K562 (cell line): ENCODE data around the gene RBMX2. TPM values are rescaled to one million over a fixed set of nuclear protein-coding genes. Genes with fewer than 3 reads are reported as not detected.

Source experiments
- DEAF1 ChIP-seq: fragments of 450-650 bp; formaldehyde crosslinking; IDR thresholded peaks from 2 replicates; pipeline ENCODE4 v1.4.0; 2020; ENCODE audit warnings: mild to moderate bottlenecking, moderate library complexity
- polyA plus RNA-seq, 8 experiments: library from polyadenylated mRNA; depleted of rRNA in 4 of 8; stranded (reverse) in 5 of 8; unstranded in 3 of 8; fragments of >200 nt; fragmentation: Nextera tagmentation in 2 of 8; fragmentation: Illumina TruSeq in 1 of 8; extraction: Ambion mirVana in 2 of 8; extraction: Trizol in 1 of 8; gene quantifications; 2 replicates each; pipeline versions ENCODE4 v1.2.1 to v1.2.3, GENCODE V29; 2011 to 2014; ENCODE audit warnings: inconsistent platforms in 1 of 8, missing spikeins in 1 of 8
- total RNA-seq, 7 experiments: library from RNA; depleted of rRNA in 6 of 7; stranded (reverse); fragments of >200 nt in 6 of 7; fragmentation: Illumina TruSeq in 2 of 7; extraction: Trizol in 2 of 7; gene quantifications; 2 replicates each; pipeline versions ENCODE4 v1.2.1 to v1.2.3, GENCODE V29; 2011 to 2021; ENCODE audit warnings: low replicate concordance in 1 of 7
- TF ChIP-seq, protein P1 (sequence below), 2 experiments: fragments of 450-650 bp; formaldehyde crosslinking in 1 of 2; IDR thresholded peaks; 2 replicates each; pipeline versions ENCODE4 v1.4.0 to v1.6.1; 2014 to 2020; ENCODE audit warnings: mild to moderate bottlenecking in 2 of 2, borderline replicate concordance in 1 of 2, low read depth in 1 of 2

RBMX2 gene
- total and polyA plus RNA-seq, 9 of the 15 experiments (the other 6 are each of a cell fraction or from before 2014, with no cell fraction given) = 27.2 to 62.5 (median 54.1) TPM

DNA sequence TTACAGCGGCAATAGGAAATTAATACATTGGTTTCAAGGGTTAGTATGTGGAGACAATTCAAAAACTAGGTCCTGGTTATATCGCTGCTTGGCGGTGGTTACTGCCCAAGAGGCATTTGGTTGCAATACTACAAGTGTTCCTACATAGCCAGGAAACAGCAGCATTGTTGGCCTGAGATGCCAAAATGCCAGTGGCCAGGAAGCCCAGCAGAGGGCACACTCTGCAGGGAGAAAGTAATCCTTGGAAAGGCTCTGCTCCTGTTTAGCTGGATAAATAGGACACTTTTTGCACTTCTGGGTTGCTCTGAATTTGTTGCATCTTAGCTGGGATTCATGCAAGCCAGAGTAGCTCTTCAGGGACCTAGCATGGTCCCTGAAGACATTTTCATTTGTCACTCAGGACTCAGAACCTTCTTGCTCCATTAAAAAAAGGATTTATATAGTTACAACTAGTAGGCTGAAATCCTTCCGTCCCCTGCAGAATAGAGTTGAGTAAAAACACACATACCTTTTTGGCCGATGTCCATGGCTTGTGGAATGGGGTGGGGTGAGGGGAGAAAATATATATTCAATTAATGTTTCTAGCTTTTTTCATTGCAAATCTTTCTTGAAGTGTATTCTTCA lies 8.2 kb upstream of the RBMX2 start (continued):
- TF ChIP-seq, protein P1, sequence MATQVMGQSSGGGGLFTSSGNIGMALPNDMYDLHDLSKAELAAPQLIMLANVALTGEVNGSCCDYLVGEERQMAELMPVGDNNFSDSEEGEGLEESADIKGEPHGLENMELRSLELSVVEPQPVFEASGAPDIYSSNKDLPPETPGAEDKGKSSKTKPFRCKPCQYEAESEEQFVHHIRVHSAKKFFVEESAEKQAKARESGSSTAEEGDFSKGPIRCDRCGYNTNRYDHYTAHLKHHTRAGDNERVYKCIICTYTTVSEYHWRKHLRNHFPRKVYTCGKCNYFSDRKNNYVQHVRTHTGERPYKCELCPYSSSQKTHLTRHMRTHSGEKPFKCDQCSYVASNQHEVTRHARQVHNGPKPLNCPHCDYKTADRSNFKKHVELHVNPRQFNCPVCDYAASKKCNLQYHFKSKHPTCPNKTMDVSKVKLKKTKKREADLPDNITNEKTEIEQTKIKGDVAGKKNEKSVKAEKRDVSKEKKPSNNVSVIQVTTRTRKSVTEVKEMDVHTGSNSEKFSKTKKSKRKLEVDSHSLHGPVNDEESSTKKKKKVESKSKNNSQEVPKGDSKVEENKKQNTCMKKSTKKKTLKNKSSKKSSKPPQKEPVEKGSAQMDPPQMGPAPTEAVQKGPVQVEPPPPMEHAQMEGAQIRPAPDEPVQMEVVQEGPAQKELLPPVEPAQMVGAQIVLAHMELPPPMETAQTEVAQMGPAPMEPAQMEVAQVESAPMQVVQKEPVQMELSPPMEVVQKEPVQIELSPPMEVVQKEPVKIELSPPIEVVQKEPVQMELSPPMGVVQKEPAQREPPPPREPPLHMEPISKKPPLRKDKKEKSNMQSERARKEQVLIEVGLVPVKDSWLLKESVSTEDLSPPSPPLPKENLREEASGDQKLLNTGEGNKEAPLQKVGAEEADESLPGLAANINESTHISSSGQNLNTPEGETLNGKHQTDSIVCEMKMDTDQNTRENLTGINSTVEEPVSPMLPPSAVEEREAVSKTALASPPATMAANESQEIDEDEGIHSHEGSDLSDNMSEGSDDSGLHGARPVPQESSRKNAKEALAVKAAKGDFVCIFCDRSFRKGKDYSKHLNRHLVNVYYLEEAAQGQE (IDR thresholded peaks at IDR 0.05; ENCODE audit: borderline replicate concordance) = peak; percentile 61; the same call in 1 of the 2 replicates
- TF ChIP-seq, protein P1 (CRISPR knock-in tag; IDR thresholded peaks at IDR 0.05; ENCODE audit: low read depth) = no peak
- TF ChIP-seq DEAF1 (CRISPR knock-in tag) = peak; percentile 48; the same call in 1 of the 2 replicates
